Ovary (tissue), 9 donors: ENCODE results near the gene SLC38A9. TPM values are rescaled to one million over a fixed set of nuclear protein-coding genes. Genes with fewer than 3 reads are reported as not detected.

Experiments
- DNase-seq, 5 donors: peaks; one replicate each; pipeline ENCODE4 v3.0.0-alpha.2; 2019 to 2020
- H3K27ac ChIP-seq, 2 donors: fragments of 200-600 bp; one replicate each; pipeline versions ENCODE4 v1.5.1 to v1.8.0; 2019 to 2022
- H3K27me3 ChIP-seq: fragments of 200-600 bp; one replicate; pipeline ENCODE4 v1.8.0; 2022
- H3K36me3 ChIP-seq: fragments of 200-600 bp; sonication (generic); one replicate; pipeline ENCODE4 v1.5.1; 2019
- H3K4me1 ChIP-seq: one replicate; pipeline ENCODE4 v1.8.1; 2013; ENCODE audit warnings: mild to moderate bottlenecking, moderate library complexity; ENCODE audit not compliant: insufficient read depth
- H3K4me3 ChIP-seq: fragments of 200-600 bp; sonication (generic); one replicate; pipeline ENCODE4 v1.5.1; 2017
- H3K9me3 ChIP-seq, 2 donors: fragments of 200-600 bp in 1 of 2; sonication (generic) in 1 of 2; one replicate each; pipeline versions ENCODE4 v1.5.1 to v1.8.1; 2013 to 2019; ENCODE audit warnings: mild to moderate bottlenecking in 1 of 2, moderate library complexity in 1 of 2
- EP300 ChIP-seq: sonication (generic); formaldehyde crosslinking; IDR thresholded peaks from one replicate; pipeline ENCODE4 v1.6.1; 2017; ENCODE audit warnings: antibody characterized with exemption
- POLR2A ChIP-seq: fragments of 450-650 bp; IDR thresholded peaks from one replicate; pipeline ENCODE4 v1.6.1; 2017; ENCODE audit warnings: antibody characterized with exemption, mild to moderate bottlenecking, moderate library complexity
- WGBS, 3 donors: extraction: QIAGEN DNeasy Blood & Tissue Kit in 1 of 3; methylation state at CpG; one replicate each; pipeline versions ENCODE4 v1.1.5 to v1.1.7; 2013 to 2017; 5-methylcytosine and 5-hydroxymethylcytosine counted together
- intact Hi-C, 4 donors: fragments of 100-400 bp; cut with DNase I; formaldehyde crosslinking; loops; one replicate each; pipeline versions ENCODE4 v1.11.0 to v1.15.1; 2022 to 2023
- polyA plus RNA-seq, 2 donors: library from polyadenylated mRNA; stranded (reverse); fragments of 200-250 nt in 1 of 2; fragments of 350-450 nt in 1 of 2; fragmentation: Illumina TruSeq in 1 of 2; extraction: RNeasy Lipid Tissue Mini Kit (QIAGEN cat#74804) in 1 of 2; gene quantifications; one replicate each; pipeline ENCODE4 v1.2.3, GENCODE V29; 2013 to 2014
- total RNA-seq, 7 donors: library from RNA; depleted of rRNA in 2 of 7; stranded (reverse); fragments of >200 nt in 2 of 7; fragmentation: NEBNext Ultra II Directional in 3 of 7; extraction: Animal tissue kit (Norgen Biotek cat#: 25700) in 3 of 7; gene quantifications; one replicate each; pipeline versions ENCODE4 v1.1.0 to v1.2.4, GENCODE V29; 2016 to 2023
- TF ChIP-seq, protein P1 (sequence below), 3 donors: fragments of 450-650 bp in 2 of 3; fragments of 200-600 bp in 1 of 3; IDR thresholded peaks; one replicate each; pipeline versions ENCODE4 v1.5.1 to v1.8.0; 2016 to 2022; ENCODE audit warnings: antibody characterized with exemption in 3 of 3, mild to moderate bottlenecking in 1 of 3
- donor health status: DM: no; HTN: no; CAD: no; lungs with moderate emphysema.
- donor health status: DM: no; HTN: no; CAD: no.
- donor health status: Bipolar disorder and iron deficiency.
- donor health status: DM: yes; HTN: yes; CAD: no.
- donor health status: DM: no; HTN: no; CAD: no.
- donor health status: DM: yes; HTN: yes; CAD: no.

SLC38A9 gene
- total and polyA plus RNA-seq, 9 donors, result 7.9 to 29.6 (median 16.2) TPM

DNA sequence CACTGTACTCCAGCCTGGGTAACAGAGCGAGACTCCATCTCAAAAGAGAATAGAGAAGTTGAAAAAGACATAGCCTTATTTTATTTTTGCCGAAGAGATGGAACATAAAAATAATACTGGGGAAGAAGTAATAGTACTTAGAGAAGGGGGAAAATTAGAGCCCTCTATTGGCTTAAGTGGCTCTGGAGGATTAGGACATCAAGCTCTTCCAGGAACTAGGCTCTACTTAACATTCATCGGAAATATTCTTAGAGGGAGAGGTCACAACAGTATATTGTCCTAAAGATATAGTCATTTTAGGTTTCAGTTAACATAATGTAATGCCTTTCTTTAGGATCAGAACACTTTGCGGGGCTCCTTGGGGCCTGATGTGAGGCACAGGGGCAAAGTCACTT, 91.4 kb downstream of the SLC38A9 start:
- H3K9me3 ChIP-seq, result no peaks in the 10 kb centered on the region
- peaks cover 2% of the 10 kb centered on the region for H3K4me1 ChIP-seq
- no peaks in the 10 kb centered on the region for H3K27me3 ChIP-seq
- 74 to 85% (median 85%) methylated on average over 4 of the region's 4 CpGs for WGBS, 3 donors
- no peaks in the 10 kb centered on the region for H3K36me3 ChIP-seq
- TF ChIP-seq EP300, result no peak
- intact Hi-C loops, result no loop called here
- no peak overlapping the region for H3K27ac ChIP-seq
- DNase-seq, result no peak
- no peak overlapping the region for H3K4me3 ChIP-seq

DNA sequence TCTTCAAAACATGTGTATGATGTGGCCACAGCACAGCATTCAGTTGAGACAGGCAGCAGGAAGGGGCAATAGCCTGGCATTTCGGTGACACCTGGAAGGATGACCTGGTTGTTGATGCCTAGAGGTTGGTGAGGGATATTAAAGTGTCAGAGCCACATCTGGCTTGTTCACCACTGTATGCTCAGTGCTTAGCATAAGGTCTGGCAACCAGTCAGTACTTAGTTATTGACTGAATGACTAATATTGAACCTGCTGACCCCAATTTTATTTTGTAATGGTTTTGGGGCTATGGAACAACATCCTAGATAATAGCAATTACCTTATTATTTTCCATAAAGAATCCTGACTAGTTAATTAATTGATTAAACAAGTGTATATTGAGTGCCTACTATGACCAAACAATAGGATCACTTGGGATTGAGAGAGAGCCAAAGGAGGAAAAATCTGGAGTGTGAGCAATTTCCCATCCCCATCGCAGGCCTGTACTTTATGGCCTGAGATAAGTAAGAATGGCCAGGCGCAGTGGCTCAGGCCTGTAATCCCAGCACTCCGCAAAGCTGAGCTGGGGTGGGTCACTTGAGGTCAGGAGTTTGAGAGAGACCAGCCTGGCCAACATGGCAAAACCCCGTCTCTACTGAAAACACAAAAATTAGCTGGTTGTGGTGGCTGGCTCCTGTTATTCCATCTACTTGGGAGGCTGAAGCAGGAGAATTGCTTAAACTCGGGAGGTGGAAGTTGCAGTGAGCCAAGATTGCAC, 91.9 kb downstream of the SLC38A9 start:
- TF ChIP-seq EP300, result no peak
- TF ChIP-seq, protein P1, sequence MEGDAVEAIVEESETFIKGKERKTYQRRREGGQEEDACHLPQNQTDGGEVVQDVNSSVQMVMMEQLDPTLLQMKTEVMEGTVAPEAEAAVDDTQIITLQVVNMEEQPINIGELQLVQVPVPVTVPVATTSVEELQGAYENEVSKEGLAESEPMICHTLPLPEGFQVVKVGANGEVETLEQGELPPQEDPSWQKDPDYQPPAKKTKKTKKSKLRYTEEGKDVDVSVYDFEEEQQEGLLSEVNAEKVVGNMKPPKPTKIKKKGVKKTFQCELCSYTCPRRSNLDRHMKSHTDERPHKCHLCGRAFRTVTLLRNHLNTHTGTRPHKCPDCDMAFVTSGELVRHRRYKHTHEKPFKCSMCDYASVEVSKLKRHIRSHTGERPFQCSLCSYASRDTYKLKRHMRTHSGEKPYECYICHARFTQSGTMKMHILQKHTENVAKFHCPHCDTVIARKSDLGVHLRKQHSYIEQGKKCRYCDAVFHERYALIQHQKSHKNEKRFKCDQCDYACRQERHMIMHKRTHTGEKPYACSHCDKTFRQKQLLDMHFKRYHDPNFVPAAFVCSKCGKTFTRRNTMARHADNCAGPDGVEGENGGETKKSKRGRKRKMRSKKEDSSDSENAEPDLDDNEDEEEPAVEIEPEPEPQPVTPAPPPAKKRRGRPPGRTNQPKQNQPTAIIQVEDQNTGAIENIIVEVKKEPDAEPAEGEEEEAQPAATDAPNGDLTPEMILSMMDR (IDR thresholded peaks at IDR 0.05), result no peak
- no peak for TF ChIP-seq POLR2A
- Histone ChIP-seq H3K4me3 (no peak overlapping the region), H3K9me3 (no peaks in the 10 kb centered on the region), H3K36me3 (no peaks in the 10 kb centered on the region), H3K4me1 (peaks cover 2% of the 10 kb centered on the region), H3K27me3 (no peaks in the 10 kb centered on the region), H3K27ac (no peak overlapping the region)
- 86 to 95% (median 93%) methylated on average over 6 of the region's 6 CpGs for WGBS, 3 donors
- intact Hi-C loops, result no loop called here
- DNase-seq, result no peak

DNA sequence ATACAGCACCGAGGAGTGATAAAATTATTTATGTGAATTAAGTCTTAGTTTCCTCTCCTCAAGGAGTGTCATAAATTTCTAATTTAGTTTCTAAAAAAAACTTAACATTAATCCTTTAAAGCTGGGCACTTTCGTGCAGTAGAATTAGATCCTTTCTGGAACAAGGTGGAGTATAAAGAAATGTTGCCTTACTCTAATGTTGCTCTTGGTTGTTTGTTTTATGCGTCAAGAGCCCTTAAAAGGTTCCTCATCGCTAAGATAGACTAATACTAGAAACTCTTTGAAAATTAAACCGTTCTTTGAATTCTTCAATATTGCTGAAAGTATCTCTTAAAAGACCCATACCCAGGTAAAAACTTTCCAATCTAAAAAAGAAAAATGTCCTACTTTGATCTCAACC, 93.8 kb downstream of the SLC38A9 start:
- no peaks in the 10 kb centered on the region for H3K27me3 ChIP-seq
- H3K4me3 ChIP-seq, result no peak overlapping the region
- peaks cover 2% of the 10 kb centered on the region for H3K4me1 ChIP-seq
- no peaks in the 10 kb centered on the region for H3K9me3 ChIP-seq
- no peak overlapping the region for H3K27ac ChIP-seq
- H3K36me3 ChIP-seq, result no peaks in the 10 kb centered on the region
- DNase-seq, result no peak
- WGBS, 3 donors, result 89 to 91% (median 91%) methylated on average over 5 of the region's 5 CpGs
- TF ChIP-seq, protein P1 (IDR thresholded peaks at IDR 0.05), result no peak
- intact Hi-C loops, result no loop called here

DNA sequence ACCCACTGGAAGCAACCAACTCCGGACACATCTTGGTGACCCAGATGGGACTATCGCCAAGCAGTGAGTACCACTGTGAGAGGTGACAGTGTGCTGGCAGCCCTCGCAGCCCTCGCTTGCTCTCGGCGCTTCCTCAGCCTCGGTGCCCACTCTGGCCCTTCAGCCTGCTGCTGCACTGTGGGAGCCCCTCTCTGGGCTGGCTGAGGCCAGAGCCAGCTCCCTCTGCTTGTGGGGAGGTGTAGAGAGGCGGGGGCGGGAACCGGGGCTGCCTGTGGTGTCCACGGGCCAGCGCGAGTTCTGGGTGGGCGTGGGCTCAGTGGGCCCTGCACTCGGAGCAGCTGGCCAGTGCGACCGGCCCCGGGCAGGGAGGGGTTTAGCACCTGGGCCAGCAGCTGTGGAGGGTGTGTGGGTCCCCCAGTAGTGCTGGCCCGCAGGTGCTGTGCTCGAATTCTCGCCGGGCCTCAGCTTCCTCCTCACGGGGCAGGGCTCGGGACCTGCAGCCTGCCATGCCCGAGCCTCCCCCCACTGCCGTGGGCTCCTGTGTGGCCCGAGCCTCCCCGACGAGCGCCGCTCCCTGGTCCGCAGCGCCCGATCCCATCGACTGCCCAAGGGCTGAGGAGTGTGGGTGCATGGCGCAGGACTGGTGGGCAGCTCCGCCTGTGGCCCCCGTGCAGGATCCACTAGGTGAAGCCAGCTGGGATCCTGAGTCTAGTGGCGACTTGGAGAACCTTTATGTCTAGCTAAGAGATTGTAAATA, 98.8 kb downstream of the SLC38A9 start:
- H3K36me3 ChIP-seq, result no peaks in the 10 kb centered on the region
- H3K9me3 ChIP-seq, result no peaks in the 10 kb centered on the region
- no peak for TF ChIP-seq EP300
- no peaks in the 10 kb centered on the region for H3K27me3 ChIP-seq
- intact Hi-C loops, result no loop called here
- H3K4me3 ChIP-seq, result no peak overlapping the region
- 93 to 97% (median 96%) methylated on average over 27 to 39 of the region's 39 CpGs for WGBS, 3 donors
- no peaks in the 10 kb centered on the region for H3K4me1 ChIP-seq
- DNase-seq, result no peak
- H3K27ac ChIP-seq, result no peak overlapping the region

DNA sequence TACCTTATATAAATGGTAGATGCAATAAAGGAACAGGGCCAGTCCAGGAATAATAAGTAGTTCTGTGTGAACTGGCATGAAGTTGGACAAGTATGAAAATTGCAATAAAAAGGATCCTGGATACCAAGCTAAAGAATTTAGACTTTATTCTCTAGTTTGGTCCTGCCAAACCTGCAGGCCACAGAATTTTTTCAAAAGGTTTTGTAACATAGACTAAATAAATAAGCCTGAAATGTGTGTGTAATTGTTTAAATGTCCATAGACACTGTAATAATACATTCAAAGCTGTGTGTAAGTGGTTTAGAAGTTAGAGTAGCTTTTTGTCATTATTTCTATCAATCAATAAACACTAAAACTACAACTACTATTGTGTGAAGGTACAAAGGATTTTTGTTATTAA, 101.6 kb downstream of the SLC38A9 start:
- no peaks in the 10 kb centered on the region for H3K36me3 ChIP-seq
- no peak for DNase-seq
- no peak for TF ChIP-seq EP300
- TF ChIP-seq, protein P1 (IDR thresholded peaks at IDR 0.05), result no peak
- no peaks in the 10 kb centered on the region for H3K4me1 ChIP-seq
- H3K27me3 ChIP-seq, result no peaks in the 10 kb centered on the region
- H3K4me3 ChIP-seq, result no peak overlapping the region
- no peak overlapping the region for H3K27ac ChIP-seq
- H3K9me3 ChIP-seq, result no peaks in the 10 kb centered on the region
- intact Hi-C loops, result no loop called here
